ENCODE measurements around the gene PAM16. TPM values are rescaled to one million over a fixed set of nuclear protein-coding genes. Genes with fewer than 3 reads are reported as not detected.

PAM16 gene
- total and polyA plus RNA-seq, 2 of the 8 experiments (the other 6 are each of a cell fraction or from before 2014, with no cell fraction given) = 78.3 to 198 TPM

DNA sequence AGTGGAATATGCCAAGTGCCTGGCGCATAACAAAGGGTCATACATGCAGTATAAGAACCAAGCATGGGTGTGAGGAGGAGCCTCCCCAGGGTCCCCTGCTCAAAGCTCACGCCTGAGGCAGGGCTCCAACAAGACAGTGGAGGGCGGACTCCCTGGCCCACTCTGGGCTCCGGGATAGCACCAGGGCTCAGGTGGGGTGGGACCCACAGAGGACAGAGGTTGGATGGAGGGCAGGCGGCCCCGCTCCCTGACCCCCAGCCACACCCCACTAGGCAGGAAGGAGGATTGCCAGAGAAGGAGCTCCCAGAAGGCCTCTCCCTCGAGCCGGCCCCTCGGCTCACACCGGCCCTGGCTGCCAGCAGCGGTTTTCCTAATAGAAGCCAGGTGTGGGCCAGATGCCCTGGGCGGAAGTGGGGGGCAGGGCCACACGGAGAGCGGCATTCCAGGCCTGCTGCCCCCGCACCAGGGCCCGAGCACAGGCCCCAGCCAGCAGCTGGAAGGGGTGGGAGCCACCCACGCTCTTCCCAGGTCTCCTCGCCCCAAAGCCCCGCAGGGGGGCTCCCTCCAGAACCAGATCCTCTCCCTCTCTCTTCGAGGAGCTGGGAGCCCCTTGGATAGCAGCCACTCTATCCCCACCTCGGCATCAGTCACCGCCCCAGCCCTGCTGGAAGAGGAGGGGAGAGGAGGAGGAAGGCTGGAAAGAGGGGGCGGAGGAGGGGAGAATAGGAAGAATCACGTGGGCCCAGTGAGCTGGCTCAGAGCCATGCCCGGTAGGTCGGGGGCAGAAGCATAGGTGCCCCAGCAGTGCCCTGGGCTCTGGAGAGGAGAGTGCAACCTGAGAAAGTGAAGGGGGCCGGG lies 41.5 kb upstream of the PAM16 start (continued):
- TF ChIP-seq, protein P1, sequence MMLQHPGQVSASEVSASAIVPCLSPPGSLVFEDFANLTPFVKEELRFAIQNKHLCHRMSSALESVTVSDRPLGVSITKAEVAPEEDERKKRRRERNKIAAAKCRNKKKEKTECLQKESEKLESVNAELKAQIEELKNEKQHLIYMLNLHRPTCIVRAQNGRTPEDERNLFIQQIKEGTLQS (IDR thresholded peaks at IDR 0.05; ENCODE audit: insufficient read depth, low read depth, low read length) = no peak
- no peak for TF ChIP-seq RXRA (IDR thresholded peaks at IDR 0.05; ENCODE audit: insufficient read depth, low read depth, low read length)
- peak; percentile 97; the same call in 1 of the 2 replicates for TF ChIP-seq RBBP5 (IDR thresholded peaks at IDR 0.05; ENCODE audit: borderline replicate concordance, low read depth, low read length)
- TF ChIP-seq TCF12 (IDR thresholded peaks at IDR 0.05; ENCODE audit: low read depth, low read length) = peak; percentile 99
- 0 out of 2 replicates have a peak, but pooled peaks have one; percentile 18 for TF ChIP-seq POLR2AphosphoS5 (IDR thresholded peaks at IDR 0.05; ENCODE audit: low read depth, low read length)
- no peak for TF ChIP-seq RAD21 (IDR thresholded peaks at IDR 0.05 in 1 of 2, conservative IDR thresholded peaks at IDR 0.05 in 1 of 2; ENCODE audit: low read depth in 2 of 2, low read length in 2 of 2)
- no peak for TF ChIP-seq JUN (IDR thresholded peaks at IDR 0.05; ENCODE audit: low read depth, low read length)
- TF ChIP-seq, protein P2, sequence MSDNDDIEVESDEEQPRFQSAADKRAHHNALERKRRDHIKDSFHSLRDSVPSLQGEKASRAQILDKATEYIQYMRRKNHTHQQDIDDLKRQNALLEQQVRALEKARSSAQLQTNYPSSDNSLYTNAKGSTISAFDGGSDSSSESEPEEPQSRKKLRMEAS (IDR thresholded peaks at IDR 0.05) = peak; percentile 67
- no peak for TF ChIP-seq CBX5 (IDR thresholded peaks at IDR 0.05; ENCODE audit: low read depth, low read length)
- TF ChIP-seq EP300 (IDR thresholded peaks at IDR 0.05; ENCODE audit: borderline replicate concordance in 1 of 2, low read depth in 2 of 2, low read length in 2 of 2) = peak; percentile 8 to 91
- TF ChIP-seq BACH1 (IDR thresholded peaks at IDR 0.05; ENCODE audit: low read length) = no peak
- peak; percentile 43; the same call in 1 of the 2 replicates for TF ChIP-seq PHF8 (conservative IDR thresholded peaks at IDR 0.05; ENCODE audit: low read depth, low read length)
- TF ChIP-seq FOSL1 (IDR thresholded peaks at IDR 0.05; ENCODE audit: insufficient read depth, low read depth, low read length) = no peak
- peak; percentile 97 for TF ChIP-seq TEAD4 (IDR thresholded peaks at IDR 0.05; ENCODE audit: low read depth, low read length)
- TF ChIP-seq SP4 (IDR thresholded peaks at IDR 0.05; ENCODE audit: low read length) = no peak
- TF ChIP-seq CREB1 (IDR thresholded peaks at IDR 0.05) = no peak
- peak; percentile 81 for TF ChIP-seq SP1 (IDR thresholded peaks at IDR 0.05; ENCODE audit: low read depth, low read length)
- TF ChIP-seq SIRT6 (IDR thresholded peaks at IDR 0.05; ENCODE audit: low read length) = no peak
- TF ChIP-seq HDAC2 (IDR thresholded peaks at IDR 0.05; ENCODE audit: borderline replicate concordance in 1 of 2, low read depth in 2 of 2, low read length in 2 of 2) = no peak
- TF ChIP-seq TAF7 (optimal IDR thresholded peaks at IDR 0.05; ENCODE audit: borderline replicate concordance, low read depth, low read length) = peak; percentile 26
- TF ChIP-seq TBP (IDR thresholded peaks at IDR 0.05; ENCODE audit: low read depth, low read length) = peak; percentile 35
